Epithelial cell of proximal tubule (primary cell): Measurements from ENCODE around the gene BTF3L4. TPM values are rescaled to one million over a fixed set of nuclear protein-coding genes. Genes with fewer than 3 reads are reported as not detected.

Source experiments
- DNase-seq: peaks from one replicate; pipeline ENCODE4 v3.0.0-alpha.2; 2011; ENCODE audit warnings: low read depth
- H3K4me3 ChIP-seq: 2 replicates; pipeline ENCODE4 v1.5.1; 2011; ENCODE audit warnings: low read depth, mild to moderate bottlenecking, low read length
- total RNA-seq: library from RNA; depleted of rRNA; stranded (reverse); fragments of >200 nt; gene quantifications from 2 replicates; pipeline ENCODE4 v1.2.3, GENCODE V29; 2015
- TF ChIP-seq, protein P1 (sequence below): conservative IDR thresholded peaks from 2 replicates; pipeline ENCODE4 v1.5.1; 2012; ENCODE audit warnings: low read depth, mild to moderate bottlenecking, low read length

BTF3L4 gene
- total RNA-seq, 1 donor from 2014 or later, result 47.4 TPM

DNA sequence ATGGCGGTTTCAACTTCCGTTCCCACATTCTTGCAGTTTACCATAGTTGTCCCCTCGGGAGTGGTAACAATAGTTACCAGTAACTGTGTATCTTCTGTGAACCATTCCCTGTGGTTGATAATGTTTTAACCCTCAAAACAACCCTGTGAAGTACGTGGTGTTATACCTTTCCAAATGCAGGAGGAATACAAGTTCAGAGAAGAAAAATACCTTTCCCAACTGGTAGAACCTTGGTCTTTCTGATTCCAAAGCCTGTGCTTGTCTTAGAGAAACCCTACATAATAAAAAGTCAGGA is 789 bp downstream of the BTF3L4 start:
- no peak for DNase-seq
- peak overlapping the region; percentile 81 for H3K4me3 ChIP-seq
- TF ChIP-seq, protein P1, sequence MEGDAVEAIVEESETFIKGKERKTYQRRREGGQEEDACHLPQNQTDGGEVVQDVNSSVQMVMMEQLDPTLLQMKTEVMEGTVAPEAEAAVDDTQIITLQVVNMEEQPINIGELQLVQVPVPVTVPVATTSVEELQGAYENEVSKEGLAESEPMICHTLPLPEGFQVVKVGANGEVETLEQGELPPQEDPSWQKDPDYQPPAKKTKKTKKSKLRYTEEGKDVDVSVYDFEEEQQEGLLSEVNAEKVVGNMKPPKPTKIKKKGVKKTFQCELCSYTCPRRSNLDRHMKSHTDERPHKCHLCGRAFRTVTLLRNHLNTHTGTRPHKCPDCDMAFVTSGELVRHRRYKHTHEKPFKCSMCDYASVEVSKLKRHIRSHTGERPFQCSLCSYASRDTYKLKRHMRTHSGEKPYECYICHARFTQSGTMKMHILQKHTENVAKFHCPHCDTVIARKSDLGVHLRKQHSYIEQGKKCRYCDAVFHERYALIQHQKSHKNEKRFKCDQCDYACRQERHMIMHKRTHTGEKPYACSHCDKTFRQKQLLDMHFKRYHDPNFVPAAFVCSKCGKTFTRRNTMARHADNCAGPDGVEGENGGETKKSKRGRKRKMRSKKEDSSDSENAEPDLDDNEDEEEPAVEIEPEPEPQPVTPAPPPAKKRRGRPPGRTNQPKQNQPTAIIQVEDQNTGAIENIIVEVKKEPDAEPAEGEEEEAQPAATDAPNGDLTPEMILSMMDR, result no peak

DNA sequence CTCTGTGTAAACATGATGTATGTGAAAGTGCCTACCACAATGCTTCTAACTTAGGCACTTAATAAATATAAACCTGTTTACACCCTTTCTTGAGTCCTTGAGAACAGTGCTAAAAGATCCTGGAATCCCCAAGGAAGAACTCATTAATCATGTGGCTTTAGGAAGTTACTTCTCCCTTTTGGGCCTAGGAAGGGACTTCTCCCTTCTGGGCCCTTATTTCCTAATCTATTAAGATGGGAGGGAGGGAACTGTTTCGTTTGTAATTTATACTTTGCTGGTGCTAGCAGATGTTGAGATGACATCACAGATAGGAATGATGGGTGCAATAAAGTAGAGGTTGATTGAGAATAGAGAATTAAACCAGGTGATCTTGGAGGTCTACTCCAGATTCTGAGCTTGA is 1.2 kb downstream of the BTF3L4 start:
- TF ChIP-seq, protein P1, result no peak
- no peak for DNase-seq
- peak overlapping the region; percentile 81 for H3K4me3 ChIP-seq

DNA sequence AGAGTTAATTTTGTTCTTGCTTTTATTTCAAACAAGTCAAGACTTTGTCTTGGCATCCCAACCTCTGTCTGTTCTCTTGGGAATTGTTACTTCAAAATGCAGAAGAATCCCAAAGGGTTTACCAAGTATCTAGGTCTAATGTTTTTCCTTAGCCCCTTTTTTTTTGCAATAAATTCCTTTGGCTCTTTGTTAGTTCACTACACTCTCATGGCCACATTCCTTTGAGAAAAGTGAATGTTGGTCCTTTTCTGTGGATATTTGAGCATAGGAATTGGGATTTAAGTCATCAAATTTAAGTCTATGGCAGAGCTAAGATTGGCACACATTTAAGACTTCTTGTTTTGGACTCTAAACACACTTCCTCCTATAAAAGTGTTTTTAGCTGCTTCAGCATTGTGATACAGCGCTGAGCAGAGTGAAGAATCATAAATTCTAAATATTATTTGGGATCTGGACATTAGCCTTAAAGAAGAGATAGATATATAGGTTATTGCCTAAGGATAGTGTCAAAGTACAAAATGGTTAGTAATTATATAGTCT is 1.9 kb downstream of the BTF3L4 start:
- H3K4me3 ChIP-seq, result peak overlapping the region; percentile 81
- no peak for DNase-seq
- TF ChIP-seq, protein P1, result no peak

DNA sequence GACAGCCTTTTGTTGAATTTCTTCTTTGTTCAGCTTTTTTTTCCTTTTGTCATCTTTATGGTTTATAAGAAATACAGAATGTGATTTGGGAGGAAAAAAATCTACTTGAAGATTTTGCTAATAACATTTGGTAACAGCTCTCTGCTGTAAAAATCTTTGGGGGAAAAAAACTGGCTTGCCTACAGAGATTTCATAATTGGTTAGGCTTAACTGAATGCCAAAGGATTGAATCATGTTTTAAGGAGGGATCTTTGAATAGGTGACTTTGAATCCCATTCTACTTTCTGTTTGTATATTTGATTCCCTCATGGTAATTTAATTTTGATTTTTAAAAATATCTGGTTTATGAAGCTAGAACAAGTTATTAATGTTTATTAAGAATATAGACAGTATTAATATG is 3.2 kb downstream of the BTF3L4 start:
- H3K4me3 ChIP-seq, result peak overlapping the region; percentile 0
- TF ChIP-seq, protein P1, result no peak
- DNase-seq, result no peak

DNA sequence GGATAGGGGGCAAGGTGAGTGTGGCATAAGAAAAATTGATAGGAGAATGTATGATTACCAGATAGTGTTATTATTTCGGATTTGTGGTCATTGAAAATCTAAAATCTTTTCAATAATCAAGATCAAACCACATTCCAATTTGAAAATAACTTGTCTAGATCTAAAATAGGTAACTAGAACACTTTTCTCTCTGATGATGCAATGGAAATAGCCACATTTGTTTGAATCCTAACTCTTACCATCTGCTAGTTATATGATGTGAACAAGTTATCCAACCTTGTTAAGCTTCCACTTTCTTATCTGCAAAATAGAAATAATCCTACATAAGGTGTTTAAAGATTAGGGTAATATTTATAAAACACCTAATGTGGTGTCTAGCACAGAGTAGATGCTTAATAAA is 3.8 kb downstream of the BTF3L4 start:
- no peak overlapping the region for H3K4me3 ChIP-seq
- DNase-seq, result no peak
- TF ChIP-seq, protein P1, result no peak

DNA sequence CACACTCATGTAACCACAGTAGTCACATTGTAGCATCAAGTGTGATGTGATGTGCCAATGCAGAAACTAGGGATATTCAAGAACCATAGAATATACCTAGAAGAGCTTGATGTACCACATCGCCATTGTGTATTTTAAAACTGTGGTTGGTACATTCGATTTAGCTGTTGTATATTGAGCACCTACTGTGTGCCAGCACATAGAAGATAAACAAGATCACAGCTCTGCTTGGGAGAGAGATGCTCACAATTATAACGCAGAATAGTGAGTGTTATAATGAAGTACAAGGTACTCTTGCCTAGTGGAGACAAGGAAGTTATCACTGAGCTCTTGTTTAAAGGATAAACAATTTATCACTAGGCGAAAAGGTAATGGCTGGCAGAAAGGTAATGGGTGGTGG is 4.7 kb downstream of the BTF3L4 start:
- DNase-seq, result no peak
- TF ChIP-seq, protein P1, result no peak
- no peak overlapping the region for H3K4me3 ChIP-seq

DNA sequence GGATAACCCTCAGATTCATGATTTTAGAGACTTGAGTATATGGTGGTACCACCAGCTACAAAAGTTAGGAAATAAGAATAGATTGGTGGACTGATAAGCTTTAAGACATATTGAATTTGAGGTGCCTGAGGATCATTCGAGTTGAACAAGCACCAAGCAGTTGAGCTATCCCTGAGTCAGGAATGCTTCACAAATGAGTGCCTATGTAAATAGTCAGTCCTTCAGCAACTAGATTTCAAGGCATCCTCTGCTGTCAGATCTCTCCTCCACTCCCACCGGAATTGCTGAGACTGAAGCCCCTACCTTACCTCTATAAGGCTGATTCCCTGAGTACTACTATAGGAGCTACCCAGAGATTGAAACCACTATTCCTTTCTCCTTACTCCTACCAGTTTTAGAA is 7.1 kb downstream of the BTF3L4 start:
- DNase-seq, result no peak
- no peak overlapping the region for H3K4me3 ChIP-seq
- TF ChIP-seq, protein P1, result no peak
